Measurements from ENCODE around the gene DNM3. TPM values are rescaled to one million over a fixed set of nuclear protein-coding genes. Genes with fewer than 3 reads are reported as not detected.

DNM3 gene
- total RNA-seq, 4 donors from 2014 or later = 2.7 to 4.5 (median 4.0) TPM

GRCh38 chr1:172332230-172332629, 490.9 kb downstream of the DNM3 start:
- intact Hi-C loops (cut with DNase I; ENCODE audit: low total_unique reads) = no loop called here
- H3K4me3 ChIP-seq (ENCODE audit: low read depth, poor library complexity, severe bottlenecking) = no peak overlapping the region
- TF ChIP-seq CTCF (IDR thresholded peaks at IDR 0.05) = no peak
- no peak for TF ChIP-seq POLR2A (IDR thresholded peaks at IDR 0.05)
- no peak for DNase-seq (ENCODE audit: low spot score in 2 of 2)
- 94% methylated on average over 4 of the region's 4 CpGs for WGBS, 2 donors

DNA sequence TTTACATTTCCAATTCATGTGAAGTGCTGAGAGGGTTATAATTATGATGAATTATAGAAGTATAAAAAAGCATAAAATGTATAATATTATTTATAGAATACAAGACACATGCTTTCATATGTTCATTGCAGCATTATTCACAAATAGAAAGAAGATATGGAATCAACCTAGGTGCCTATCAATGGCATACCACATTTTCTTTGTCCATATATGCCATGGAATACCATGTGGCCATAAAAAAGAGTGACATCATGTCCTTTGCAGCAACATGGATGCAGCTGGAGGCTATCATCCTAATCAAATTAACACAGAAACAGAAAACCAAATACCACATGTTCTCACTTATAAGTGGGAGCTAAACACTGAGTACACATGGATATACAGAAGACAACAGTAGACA, 494.1 kb downstream of the DNM3 start:
- no peak for TF ChIP-seq POLR2A (IDR thresholded peaks at IDR 0.05)
- no peak for TF ChIP-seq CTCF (IDR thresholded peaks at IDR 0.05)
- no peak for DNase-seq (ENCODE audit: low spot score in 2 of 2)
- no peak overlapping the region for H3K4me3 ChIP-seq (ENCODE audit: low read depth, poor library complexity, severe bottlenecking)
- intact Hi-C loops (cut with DNase I; ENCODE audit: low total_unique reads) = no loop called here

- intact Hi-C loops (cut with DNase I; ENCODE audit: low total_unique reads) = no loop called here
- DNase-seq (ENCODE audit: low spot score in 2 of 2) = no peak
- TF ChIP-seq CTCF (IDR thresholded peaks at IDR 0.05) (no peak), POLR2A (IDR thresholded peaks at IDR 0.05) (no peak)
- 74 to 77% methylated on average over 4 of the region's 4 CpGs for WGBS, 2 donors
- no peak overlapping the region for H3K4me3 ChIP-seq (ENCODE audit: low read depth, poor library complexity, severe bottlenecking)
Measured at GRCh38 chr1:172338295-172338735, 497.0 kb downstream of the DNM3 start.

DNA sequence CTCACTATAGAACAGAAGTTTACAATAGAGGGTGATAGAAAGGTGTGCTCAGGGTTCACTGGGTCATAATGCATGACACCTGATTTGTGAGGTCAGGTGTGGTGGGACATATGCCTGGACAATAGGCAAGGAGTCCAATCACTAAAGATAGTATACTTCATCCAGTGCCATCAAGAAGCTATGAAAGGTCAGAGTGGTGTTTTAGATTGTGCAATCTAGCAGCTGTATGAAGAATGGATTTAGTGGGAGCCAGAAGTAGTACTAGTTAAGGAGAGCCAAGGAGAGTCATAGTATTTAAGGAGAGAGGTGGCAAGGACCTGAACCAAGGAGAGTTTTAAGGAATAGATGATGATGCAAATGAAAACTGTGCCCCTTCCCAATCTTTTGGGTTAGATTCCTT, 498.5 kb downstream of the DNM3 start:
- TF ChIP-seq CTCF (IDR thresholded peaks at IDR 0.05) (no peak), POLR2A (IDR thresholded peaks at IDR 0.05) (no peak)
- intact Hi-C loops (cut with DNase I; ENCODE audit: low total_unique reads) = no loop called here
- no peak overlapping the region for H3K4me3 ChIP-seq (ENCODE audit: low read depth, poor library complexity, severe bottlenecking)
- no peak for DNase-seq (ENCODE audit: low spot score in 2 of 2)

DNA sequence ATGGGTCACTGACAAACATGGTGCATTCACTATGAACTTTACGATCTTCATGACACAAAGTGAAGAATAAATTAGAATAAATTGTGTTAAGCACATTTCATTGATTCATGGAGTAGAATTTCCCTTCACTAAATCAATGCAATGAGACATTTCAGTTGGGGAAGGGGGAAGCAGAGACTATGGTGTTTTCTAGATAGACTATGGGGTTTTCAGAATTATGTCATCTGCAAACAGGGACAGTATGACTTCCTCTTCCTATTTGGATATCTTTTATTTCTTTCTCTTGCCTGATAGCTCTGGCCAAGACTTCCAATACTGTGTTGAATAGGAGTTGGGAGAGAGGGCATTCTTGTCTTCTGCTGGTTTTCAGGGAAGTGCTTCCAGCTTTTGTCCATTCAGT, 499.2 kb downstream of the DNM3 start:
- intact Hi-C loops (cut with DNase I; ENCODE audit: low total_unique reads) = no loop called here
- no peak for TF ChIP-seq POLR2A (IDR thresholded peaks at IDR 0.05)
- no peak for DNase-seq (ENCODE audit: low spot score in 2 of 2)
- no peak overlapping the region for H3K4me3 ChIP-seq (ENCODE audit: low read depth, poor library complexity, severe bottlenecking)
- WGBS, 2 donors = 97 to 100% methylated on average over 1 of the region's 1 CpG

DNA sequence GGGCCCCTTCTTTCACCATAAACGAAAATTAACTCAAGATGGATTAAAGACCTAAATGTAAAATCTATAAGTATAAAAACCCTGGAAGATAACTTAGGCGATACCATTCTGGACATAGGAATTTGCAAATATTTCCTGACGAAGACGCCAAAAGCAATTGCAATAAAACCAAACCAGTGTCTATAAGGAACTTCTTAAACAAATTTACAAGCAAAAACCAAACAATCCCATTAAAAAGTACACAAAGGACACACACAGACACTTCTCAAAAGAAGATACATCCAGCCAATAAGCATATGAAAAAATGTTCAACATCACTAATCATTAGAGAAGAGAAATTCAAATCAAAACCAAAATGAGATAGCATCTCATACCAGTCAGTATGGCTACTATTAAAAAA, 500.4 kb downstream of the DNM3 start:
- no peak overlapping the region for H3K4me3 ChIP-seq (ENCODE audit: low read depth, poor library complexity, severe bottlenecking)
- no peak for TF ChIP-seq CTCF (IDR thresholded peaks at IDR 0.05)
- no peak for TF ChIP-seq POLR2A (IDR thresholded peaks at IDR 0.05)
- no peak for DNase-seq (ENCODE audit: low spot score in 2 of 2)
- intact Hi-C loops (cut with DNase I; ENCODE audit: low total_unique reads) = no loop called here
- WGBS, 2 donors = 93 to 97% methylated on average over 4 of the region's 4 CpGs

All from lower leg skin (tissue), 4 donors.